ENCODE measurements around the gene OXT. TPM values are rescaled to one million over a fixed set of nuclear protein-coding genes. Genes with fewer than 3 reads are reported as not detected.

The OXT gene
- total and polyA plus RNA-seq, 2 of the 13 experiments (the other 11 are each of a cell fraction or from before 2014, with no cell fraction given): not detected

DNA sequence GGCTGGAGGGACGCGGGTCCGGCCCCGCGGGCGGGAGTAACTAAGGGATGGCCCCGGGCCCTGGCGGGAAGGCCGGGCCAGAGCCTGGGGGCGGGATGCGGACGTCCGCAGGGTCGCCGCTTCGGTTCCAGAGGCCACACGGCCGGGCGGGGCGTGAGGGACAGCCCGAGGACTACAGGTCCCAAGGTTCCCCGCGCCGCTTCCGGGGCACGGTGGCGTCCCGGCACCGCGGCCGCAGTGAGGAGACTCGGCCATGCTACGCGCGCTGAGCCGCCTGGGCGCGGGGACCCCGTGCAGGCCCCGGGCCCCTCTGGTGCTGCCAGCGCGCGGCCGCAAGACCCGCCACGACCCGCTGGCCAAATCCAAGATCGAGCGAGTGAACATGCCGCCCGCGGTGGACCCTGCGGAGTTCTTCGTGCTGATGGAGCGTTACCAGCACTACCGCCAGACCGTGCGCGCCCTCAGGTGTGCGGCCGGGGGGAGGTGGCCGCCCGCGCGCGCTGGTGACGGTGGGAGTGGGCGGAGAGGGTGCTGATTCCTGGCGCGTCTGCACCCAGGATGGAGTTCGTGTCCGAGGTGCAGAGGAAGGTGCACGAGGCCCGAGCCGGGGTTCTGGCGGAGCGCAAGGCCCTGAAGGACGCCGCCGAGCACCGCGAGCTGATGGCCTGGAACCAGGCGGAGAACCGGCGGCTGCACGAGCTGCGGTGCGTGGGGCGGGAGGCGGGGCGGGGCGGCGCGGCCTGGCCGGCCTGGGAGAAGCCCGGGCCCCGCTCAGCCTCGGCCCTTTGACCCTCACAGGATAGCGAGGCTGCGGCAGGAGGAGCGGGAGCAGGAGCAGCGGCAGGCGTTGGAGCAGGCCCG is 25.4 kb upstream of the OXT start, which contains the start of gene MRPS26 (continued):
- TF ChIP-seq, protein P1, sequence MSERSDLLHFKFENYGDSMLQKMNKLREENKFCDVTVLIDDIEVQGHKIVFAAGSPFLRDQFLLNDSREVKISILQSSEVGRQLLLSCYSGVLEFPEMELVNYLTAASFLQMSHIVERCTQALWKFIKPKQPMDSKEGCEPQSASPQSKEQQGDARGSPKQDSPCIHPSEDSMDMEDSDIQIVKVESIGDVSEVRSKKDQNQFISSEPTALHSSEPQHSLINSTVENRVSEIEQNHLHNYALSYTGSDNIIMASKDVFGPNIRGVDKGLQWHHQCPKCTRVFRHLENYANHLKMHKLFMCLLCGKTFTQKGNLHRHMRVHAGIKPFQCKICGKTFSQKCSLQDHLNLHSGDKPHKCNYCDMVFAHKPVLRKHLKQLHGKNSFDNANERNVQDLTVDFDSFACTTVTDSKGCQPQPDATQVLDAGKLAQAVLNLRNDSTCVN (CRISPR knock-in tag; IDR thresholded peaks at IDR 0.05; ENCODE audit: borderline replicate concordance): peak; percentile 77
- TF ChIP-seq ZNF614 (CRISPR knock-in tag; IDR thresholded peaks at IDR 0.05; ENCODE audit: borderline replicate concordance) (peak; percentile 90; the same call in 1 of the 2 replicates), TAF15 (IDR thresholded peaks at IDR 0.05; ENCODE audit: low read depth, low read length, poor library complexity, severe bottlenecking) (peak; percentile 20), SNAPC2 (CRISPR knock-in tag; IDR thresholded peaks at IDR 0.05) (peak; percentile 89; the same call in 1 of the 2 replicates), NR2F2 (IDR thresholded peaks at IDR 0.05; ENCODE audit: borderline replicate concordance, low read depth) (peak; percentile 69; the same call in 1 of the 2 replicates), ZBTB7A (CRISPR knock-in tag; IDR thresholded peaks at IDR 0.05) (peak; percentile 94; the same call in 1 of the 2 replicates), ZNF598 (CRISPR knock-in tag; IDR thresholded peaks at IDR 0.05; ENCODE audit: borderline replicate concordance) (peak; percentile 98), SRY (CRISPR knock-in tag; IDR thresholded peaks at IDR 0.05) (peak; percentile 83), HHEX (CRISPR knock-in tag; IDR thresholded peaks at IDR 0.05) (no peak), ARID2 (CRISPR knock-in tag; IDR thresholded peaks at IDR 0.05; ENCODE audit: borderline replicate concordance) (0 out of 2 replicates have a peak, but pooled peaks have one; percentile 91), ZNF816 (CRISPR knock-in tag; IDR thresholded peaks at IDR 0.05; ENCODE audit: borderline replicate concordance) (0 out of 2 replicates have a peak, but pooled peaks have one; percentile 74), ARNTL (CRISPR knock-in tag; IDR thresholded peaks at IDR 0.05) (peak; percentile 78; the same call in 1 of the 2 replicates), KDM3A (CRISPR knock-in tag; IDR thresholded peaks at IDR 0.05; ENCODE audit: low read depth) (peak; percentile 76), FOXA3 (CRISPR knock-in tag; IDR thresholded peaks at IDR 0.05) (peak; percentile 69), ZNF329 (CRISPR knock-in tag; IDR thresholded peaks at IDR 0.05; ENCODE audit: low read depth) (peak; percentile 80; the same call in 1 of the 2 replicates), ZSCAN29 (CRISPR knock-in tag; conservative IDR thresholded peaks at IDR 0.05) (peak; percentile 98), MAFG (CRISPR knock-in tag; IDR thresholded peaks at IDR 0.05) (0 out of 2 replicates have a peak, but pooled peaks have one; percentile 59), ZNF296 (CRISPR knock-in tag; conservative IDR thresholded peaks at IDR 0.05) (peak; percentile 76)
- TF ChIP-seq, protein P2, sequence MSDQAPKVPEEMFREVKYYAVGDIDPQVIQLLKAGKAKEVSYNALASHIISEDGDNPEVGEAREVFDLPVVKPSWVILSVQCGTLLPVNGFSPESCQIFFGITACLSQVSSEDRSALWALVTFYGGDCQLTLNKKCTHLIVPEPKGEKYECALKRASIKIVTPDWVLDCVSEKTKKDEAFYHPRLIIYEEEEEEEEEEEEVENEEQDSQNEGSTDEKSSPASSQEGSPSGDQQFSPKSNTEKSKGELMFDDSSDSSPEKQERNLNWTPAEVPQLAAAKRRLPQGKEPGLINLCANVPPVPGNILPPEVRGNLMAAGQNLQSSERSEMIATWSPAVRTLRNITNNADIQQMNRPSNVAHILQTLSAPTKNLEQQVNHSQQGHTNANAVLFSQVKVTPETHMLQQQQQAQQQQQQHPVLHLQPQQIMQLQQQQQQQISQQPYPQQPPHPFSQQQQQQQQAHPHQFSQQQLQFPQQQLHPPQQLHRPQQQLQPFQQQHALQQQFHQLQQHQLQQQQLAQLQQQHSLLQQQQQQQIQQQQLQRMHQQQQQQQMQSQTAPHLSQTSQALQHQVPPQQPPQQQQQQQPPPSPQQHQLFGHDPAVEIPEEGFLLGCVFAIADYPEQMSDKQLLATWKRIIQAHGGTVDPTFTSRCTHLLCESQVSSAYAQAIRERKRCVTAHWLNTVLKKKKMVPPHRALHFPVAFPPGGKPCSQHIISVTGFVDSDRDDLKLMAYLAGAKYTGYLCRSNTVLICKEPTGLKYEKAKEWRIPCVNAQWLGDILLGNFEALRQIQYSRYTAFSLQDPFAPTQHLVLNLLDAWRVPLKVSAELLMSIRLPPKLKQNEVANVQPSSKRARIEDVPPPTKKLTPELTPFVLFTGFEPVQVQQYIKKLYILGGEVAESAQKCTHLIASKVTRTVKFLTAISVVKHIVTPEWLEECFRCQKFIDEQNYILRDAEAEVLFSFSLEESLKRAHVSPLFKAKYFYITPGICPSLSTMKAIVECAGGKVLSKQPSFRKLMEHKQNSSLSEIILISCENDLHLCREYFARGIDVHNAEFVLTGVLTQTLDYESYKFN (CRISPR knock-in tag; conservative IDR thresholded peaks at IDR 0.05): peak; percentile 68
- TF ChIP-seq, protein P3, sequence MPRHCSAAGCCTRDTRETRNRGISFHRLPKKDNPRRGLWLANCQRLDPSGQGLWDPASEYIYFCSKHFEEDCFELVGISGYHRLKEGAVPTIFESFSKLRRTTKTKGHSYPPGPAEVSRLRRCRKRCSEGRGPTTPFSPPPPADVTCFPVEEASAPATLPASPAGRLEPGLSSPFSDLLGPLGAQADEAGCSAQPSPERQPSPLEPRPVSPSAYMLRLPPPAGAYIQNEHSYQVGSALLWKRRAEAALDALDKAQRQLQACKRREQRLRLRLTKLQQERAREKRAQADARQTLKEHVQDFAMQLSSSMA (CRISPR knock-in tag; IDR thresholded peaks at IDR 0.05): peak; percentile 76; the same call in 1 of the 2 replicates
- TF ChIP-seq, protein P4, sequence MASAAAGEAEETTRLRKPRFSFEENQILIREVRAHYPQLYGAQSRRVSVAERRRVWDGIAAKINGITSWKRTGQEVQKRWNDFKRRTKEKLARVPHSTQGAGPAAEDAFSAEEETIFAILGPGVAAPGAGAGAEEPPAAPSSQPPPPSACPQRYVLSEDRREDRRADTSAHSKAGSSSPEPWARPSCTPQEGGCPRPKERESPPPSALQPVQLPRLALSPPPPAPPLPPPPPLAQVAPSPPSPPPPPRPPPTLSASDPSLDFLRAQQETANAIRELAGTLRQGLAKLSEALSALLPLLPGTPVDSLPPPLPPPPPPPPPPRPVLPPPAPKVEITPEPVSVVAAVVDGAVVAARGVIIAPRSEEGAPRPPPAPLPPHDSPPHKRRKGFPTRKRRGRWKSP (CRISPR knock-in tag; IDR thresholded peaks at IDR 0.05): peak; percentile 91
